ENCODE data around the gene EFHC2.

Gene EFHC2

GRCh38 chrX:44330227-44330626 lies 13.2 kb downstream of the EFHC2 start:
- TF ChIP-seq SNAI2 (CRISPR knock-in tag; IDR thresholded peaks at IDR 0.05) (no peak), CSDC2 (CRISPR knock-in tag; IDR thresholded peaks at IDR 0.05) (no peak), OSR1 (CRISPR knock-in tag; IDR thresholded peaks at IDR 0.05) (no peak), POU6F1 (CRISPR knock-in tag; IDR thresholded peaks at IDR 0.05; ENCODE audit: borderline replicate concordance, low read depth) (no peak), ESRRG (CRISPR knock-in tag; IDR thresholded peaks at IDR 0.05) (no peak), ZNF8 (CRISPR knock-in tag; IDR thresholded peaks at IDR 0.05) (no peak), CSRNP3 (CRISPR knock-in tag; IDR thresholded peaks at IDR 0.05) (no peak), TCF4 (CRISPR knock-in tag; IDR thresholded peaks at IDR 0.05; ENCODE audit: borderline replicate concordance) (no peak), GLIS3 (CRISPR knock-in tag; IDR thresholded peaks at IDR 0.05) (no peak), ISL1 (CRISPR knock-in tag; IDR thresholded peaks at IDR 0.05) (no peak), RARB (CRISPR knock-in tag; IDR thresholded peaks at IDR 0.05) (no peak), PPARA (CRISPR knock-in tag; IDR thresholded peaks at IDR 0.05; ENCODE audit: borderline replicate concordance) (no peak), PATZ1 (CRISPR knock-in tag; IDR thresholded peaks at IDR 0.05; ENCODE audit: borderline replicate concordance) (no peak), ARNTL (CRISPR knock-in tag; IDR thresholded peaks at IDR 0.05; ENCODE audit: borderline replicate concordance, low read depth) (no peak), ZC3H10 (CRISPR knock-in tag; IDR thresholded peaks at IDR 0.05) (no peak), BACH2 (CRISPR knock-in tag; IDR thresholded peaks at IDR 0.05; ENCODE audit: borderline replicate concordance) (no peak), TOX (CRISPR knock-in tag; IDR thresholded peaks at IDR 0.05; ENCODE audit: borderline replicate concordance) (no peak), ZNF565 (CRISPR knock-in tag; conservative IDR thresholded peaks at IDR 0.05; ENCODE audit: low read depth) (no peak), TSHZ2 (CRISPR knock-in tag; IDR thresholded peaks at IDR 0.05) (no peak), ZNF70 (CRISPR knock-in tag; IDR thresholded peaks at IDR 0.05) (no peak)
- no peak for ATAC-seq

GRCh38 chrX:44319550-44319949 lies 23.9 kb downstream of the EFHC2 start:
- ATAC-seq, result no peak
- TF ChIP-seq TOX (CRISPR knock-in tag; IDR thresholded peaks at IDR 0.05; ENCODE audit: borderline replicate concordance) (no peak), ZFP30 (CRISPR knock-in tag; IDR thresholded peaks at IDR 0.05) (no peak), CREB5 (CRISPR knock-in tag; IDR thresholded peaks at IDR 0.05; ENCODE audit: low read depth) (no peak), BACH2 (CRISPR knock-in tag; IDR thresholded peaks at IDR 0.05; ENCODE audit: borderline replicate concordance) (no peak), ZNF70 (CRISPR knock-in tag; IDR thresholded peaks at IDR 0.05) (no peak), POU6F1 (CRISPR knock-in tag; IDR thresholded peaks at IDR 0.05; ENCODE audit: borderline replicate concordance, low read depth) (no peak), ZC3H10 (CRISPR knock-in tag; IDR thresholded peaks at IDR 0.05) (no peak), ZFP3 (CRISPR knock-in tag; IDR thresholded peaks at IDR 0.05) (no peak), ZNF8 (CRISPR knock-in tag; IDR thresholded peaks at IDR 0.05) (no peak), ISL1 (CRISPR knock-in tag; IDR thresholded peaks at IDR 0.05) (no peak), ARNTL (CRISPR knock-in tag; IDR thresholded peaks at IDR 0.05; ENCODE audit: borderline replicate concordance, low read depth) (no peak), SNAI2 (CRISPR knock-in tag; IDR thresholded peaks at IDR 0.05) (no peak), CSRNP3 (CRISPR knock-in tag; IDR thresholded peaks at IDR 0.05) (no peak), PPARA (CRISPR knock-in tag; IDR thresholded peaks at IDR 0.05; ENCODE audit: borderline replicate concordance) (no peak), RARB (CRISPR knock-in tag; IDR thresholded peaks at IDR 0.05) (no peak), ESRRG (CRISPR knock-in tag; IDR thresholded peaks at IDR 0.05) (no peak), GLIS3 (CRISPR knock-in tag; IDR thresholded peaks at IDR 0.05) (no peak), PATZ1 (CRISPR knock-in tag; IDR thresholded peaks at IDR 0.05; ENCODE audit: borderline replicate concordance) (no peak), TCF4 (CRISPR knock-in tag; IDR thresholded peaks at IDR 0.05; ENCODE audit: borderline replicate concordance) (no peak)
